Thyroid gland (tissue), 4 donors: ENCODE data around the gene ARHGDIG. TPM values are rescaled to one million over a fixed set of nuclear protein-coding genes. Genes with fewer than 3 reads are reported as not detected.
"Not testable (repeated sequence)": the region's sequence is repeated elsewhere in the genome, so short reads cannot be mapped to it uniquely, and the experiment has no call there.

Experiments
- DNase-seq, 2 donors: peaks; one replicate each; pipeline ENCODE4 v3.0.0-alpha.2; 2019
- H3K27ac ChIP-seq, 3 donors: fragments of 200-600 bp; sonication (generic); 1 replicate in 2 of 3; 2 replicates in 1 of 3; pipeline ENCODE4 v1.5.1; 2016 to 2019; ENCODE audit warnings: mild to moderate bottlenecking in 1 of 3, moderate library complexity in 1 of 3
- H3K27me3 ChIP-seq: fragments of 200-600 bp; sonication (generic); one replicate; pipeline ENCODE4 v1.5.1; 2019
- H3K36me3 ChIP-seq, 2 donors: fragments of 200-600 bp; sonication (generic); one replicate each; pipeline ENCODE4 v1.5.1; 2016 to 2019
- H3K4me1 ChIP-seq, 2 donors: fragments of 200-600 bp; sonication (generic); one replicate each; pipeline ENCODE4 v1.5.1; 2017 to 2019
- H3K4me3 ChIP-seq, 3 donors: fragments of 200-600 bp; sonication (generic); replicated peaks in 1 of 3; 1 replicate in 2 of 3; 2 replicates in 1 of 3; pipeline ENCODE4 v1.5.1; 2016; ENCODE audit warnings: mild to moderate bottlenecking in 1 of 3
- H3K9me3 ChIP-seq: fragments of 200-600 bp; sonication (generic); one replicate; pipeline ENCODE4 v1.5.1; 2017
- CTCF ChIP-seq, 6 experiments: fragments of 200-600 bp in 3 of 6; fragments of 450-650 bp in 3 of 6; sonication (generic) in 3 of 6; IDR thresholded peaks; one replicate each; pipeline ENCODE4 v1.5.1; 2016 to 2019; ENCODE audit warnings: antibody characterized with exemption in 6 of 6, mild to moderate bottlenecking in 2 of 6, inconsistent platforms in 1 of 6, moderate library complexity in 1 of 6
- POLR2A ChIP-seq, 2 donors: fragments of 450-650 bp; IDR thresholded peaks; one replicate each; pipeline ENCODE4 v1.6.1; 2017; ENCODE audit warnings: antibody characterized with exemption in 2 of 2, mild to moderate bottlenecking in 2 of 2, moderate library complexity in 1 of 2
- WGBS, 2 donors: methylation state at CpG; one replicate each; pipeline ENCODE4 v1.1.5; 2017; 5-methylcytosine and 5-hydroxymethylcytosine counted together
- intact Hi-C: fragments of 100-400 bp; cut with DNase I; formaldehyde crosslinking; loops from one replicate; pipeline ENCODE4 v1.15.1; 2023
- total RNA-seq, 4 donors: library from RNA; depleted of rRNA; stranded (reverse); fragments of >200 nt; gene quantifications; one replicate each; pipeline ENCODE4 v1.2.3, GENCODE V29; 2016

The ARHGDIG gene
- total RNA-seq, 4 donors from 2014 or later = not detected

GRCh38 chr16:266258-267164 lies 13.9 kb upstream of the ARHGDIG start:
- Histone ChIP-seq H3K27ac (no peak overlapping the region), H3K9me3 (no peaks in the 10 kb centered on the region), H3K4me3 (no peak overlapping the region), H3K36me3 (peaks cover 33 to 38% of the 10 kb centered on the region in 2 donors), H3K27me3 (no peaks in the 10 kb centered on the region), H3K4me1 (peaks cover 0 to 2% of the 10 kb centered on the region in 2 donors)
- DNase-seq = no peak
- TF ChIP-seq POLR2A (IDR thresholded peaks at IDR 0.05) = no peak
- no peak for TF ChIP-seq CTCF (IDR thresholded peaks at IDR 0.05)
- 79 to 86% methylated on average over 13 to 18 of the region's 25 CpGs for WGBS, 2 donors
- intact Hi-C loops = no loop called here

DNA sequence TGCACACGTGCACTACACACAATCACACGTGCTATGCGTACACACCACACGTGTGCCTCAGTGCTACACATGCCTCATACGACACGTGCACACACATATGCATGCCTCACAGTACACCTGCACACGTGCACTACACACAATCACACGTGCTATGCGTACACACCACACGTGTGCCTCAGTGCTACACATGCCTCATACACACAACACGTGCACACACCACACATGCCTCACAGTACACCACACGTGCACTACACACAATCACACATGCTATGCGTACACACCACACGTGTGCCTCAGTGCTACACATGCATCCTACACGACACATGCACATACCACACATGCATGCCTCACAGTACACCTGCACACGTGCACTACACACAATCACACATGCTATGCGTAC lies 12.8 kb upstream of the ARHGDIG start:
- intact Hi-C loops, H3K27me3 ChIP-seq, H3K4me1 ChIP-seq, H3K9me3 ChIP-seq, DNase-seq, H3K27ac ChIP-seq, H3K4me3 ChIP-seq: not testable (repeated sequence)
- H3K36me3 ChIP-seq = peaks cover 23 to 28% of the 10 kb centered on the region in 2 donors
- WGBS, 2 donors = 87 to 91% methylated on average over 17 of the region's 17 CpGs

DNA sequence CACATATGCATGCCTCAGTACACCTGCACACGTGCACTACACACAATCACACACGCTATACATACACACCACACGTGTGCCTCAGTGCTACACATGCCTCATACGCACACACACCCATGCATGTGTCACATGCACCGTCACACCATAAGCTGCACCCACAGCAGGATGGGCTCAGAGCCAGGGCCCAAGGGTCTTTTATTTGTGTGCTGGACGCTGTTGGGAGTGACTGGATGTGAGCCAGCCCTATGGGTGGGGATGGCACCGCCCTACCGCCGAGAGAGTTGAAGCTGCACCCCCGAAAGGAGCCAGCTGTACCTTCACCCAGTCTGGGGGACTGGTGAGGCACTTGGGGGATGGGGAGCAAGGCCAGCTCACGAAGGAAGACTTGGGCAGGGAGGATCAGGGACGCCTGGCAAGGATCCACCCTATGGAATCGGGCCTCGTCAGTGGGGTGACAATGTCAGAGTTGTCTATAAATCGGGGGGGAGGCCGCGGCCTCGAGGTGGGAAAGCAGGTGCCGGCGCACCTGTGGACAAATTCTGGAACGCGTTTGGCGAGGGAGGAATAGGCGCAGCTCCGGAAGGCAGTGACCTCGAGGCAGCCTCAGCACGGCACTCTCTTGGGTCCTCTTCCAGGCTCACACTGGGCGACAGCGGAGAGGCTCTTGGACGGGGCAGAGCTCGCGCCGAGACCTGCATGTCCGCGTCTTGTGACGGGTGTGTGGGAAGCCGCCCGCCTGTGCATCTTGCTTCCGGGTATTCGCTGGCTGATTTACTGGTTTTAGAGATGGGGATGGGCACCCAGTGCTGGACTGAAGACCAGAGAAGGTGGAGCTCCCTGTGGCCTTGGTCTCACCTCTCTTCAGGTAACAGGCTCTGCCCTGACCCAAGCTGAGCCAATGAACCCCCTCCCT lies 12.0 kb upstream of the ARHGDIG start:
- WGBS, 2 donors = 71 to 76% methylated on average over 33 to 40 of the region's 40 CpGs
- peaks cover 16 to 19% of the 10 kb centered on the region in 2 donors for H3K36me3 ChIP-seq
- no peaks in the 10 kb centered on the region for H3K27me3 ChIP-seq
- TF ChIP-seq CTCF (IDR thresholded peaks at IDR 0.05) (no peak), POLR2A (IDR thresholded peaks at IDR 0.05) (no peak)
- H3K9me3 ChIP-seq = no peaks in the 10 kb centered on the region
- DNase-seq = no peak
- no peak overlapping the region for H3K4me3 ChIP-seq
- no peaks in the 10 kb centered on the region for H3K4me1 ChIP-seq
- H3K27ac ChIP-seq = no peak overlapping the region
- intact Hi-C loops = no loop called here

DNA sequence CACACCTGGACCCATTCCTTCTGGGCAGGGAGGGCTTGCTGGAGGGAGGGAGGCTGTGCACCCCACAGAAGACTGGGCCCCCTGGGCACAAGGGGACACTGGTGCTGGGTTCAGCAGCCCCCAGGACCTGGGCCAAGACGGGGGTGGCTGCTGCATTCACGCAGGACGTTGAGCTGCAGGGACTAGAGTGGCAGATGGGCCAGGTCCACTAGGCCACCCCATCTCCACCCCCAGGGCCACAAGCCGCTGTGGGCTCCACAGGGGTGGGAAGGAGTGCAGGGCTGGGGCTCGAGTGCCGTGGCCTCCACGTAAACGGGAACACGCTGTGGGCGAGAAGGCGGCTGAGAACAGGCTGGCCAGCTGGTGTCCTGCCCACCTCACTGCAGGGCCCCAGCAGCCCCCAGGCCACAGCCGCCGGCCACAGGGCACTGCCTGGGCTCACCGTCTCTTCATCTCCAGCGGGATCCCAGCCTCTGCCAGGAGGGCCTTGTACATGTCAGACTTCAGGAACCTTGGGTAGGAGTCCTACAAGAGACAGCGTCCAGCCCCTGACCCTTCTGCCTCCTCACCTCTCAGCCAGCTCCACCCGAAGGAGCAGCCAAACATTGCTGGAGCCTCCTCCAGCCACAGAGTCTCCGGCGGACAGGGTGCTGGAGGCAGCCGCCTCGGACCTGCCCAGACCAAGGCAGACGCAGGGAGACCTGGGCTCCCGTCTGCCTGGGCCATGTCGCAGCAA lies 11.2 kb upstream of the ARHGDIG start:
- no peaks in the 10 kb centered on the region for H3K27me3 ChIP-seq
- 79 to 80% methylated on average over 18 to 19 of the region's 24 CpGs for WGBS, 2 donors
- no peak for TF ChIP-seq POLR2A (IDR thresholded peaks at IDR 0.05)
- no peak for TF ChIP-seq CTCF (IDR thresholded peaks at IDR 0.05)

More for the DNA sequence above, 11.2 kb upstream of the ARHGDIG start:
- H3K36me3 ChIP-seq = peaks cover 8 to 11% of the 10 kb centered on the region in 2 donors
- no peaks in the 10 kb centered on the region for H3K4me1 ChIP-seq
- H3K27ac ChIP-seq = no peak overlapping the region
- no peaks in the 10 kb centered on the region for H3K9me3 ChIP-seq
- H3K4me3 ChIP-seq = no peak overlapping the region
- DNase-seq = no peak
- intact Hi-C loops = no loop called here
